ENCODE measurements around the gene TRAPPC3L. TPM values are rescaled to one million over a fixed set of nuclear protein-coding genes. Genes with fewer than 3 reads are reported as not detected.

TRAPPC3L gene
- polyA plus RNA-seq, 1 donor from 2014 or later, result not detected

DNA sequence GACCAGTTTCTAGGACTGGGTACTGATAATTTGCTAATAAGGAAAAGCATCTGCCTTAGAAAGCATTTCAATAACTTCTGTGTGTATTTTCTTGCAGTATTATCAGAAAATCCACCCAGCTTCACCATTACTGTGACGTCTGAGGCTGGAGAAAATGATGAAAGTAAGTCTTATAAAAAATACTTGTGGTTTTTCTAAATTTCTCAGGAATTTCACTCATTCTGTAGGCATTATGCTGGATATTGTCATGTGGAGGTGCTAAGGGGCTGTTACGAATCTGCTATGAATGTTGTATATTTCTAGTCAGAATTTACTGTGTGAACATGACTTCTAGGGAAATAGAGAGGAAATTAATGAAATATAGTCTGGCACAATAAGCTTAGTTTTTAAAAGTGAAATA, 34.7 kb upstream of the TRAPPC3L start:
- H2AFZ ChIP-seq (ENCODE audit: low read depth, low read length), result no peak overlapping the region
- no peaks in the 10 kb centered on the region for H3K27me3 ChIP-seq (ENCODE audit: insufficient read depth, low read depth, low read length)
- TF ChIP-seq POLR2AphosphoS5 (IDR thresholded peaks at IDR 0.05), result no peak
- TF ChIP-seq TAF1 (IDR thresholded peaks at IDR 0.05; ENCODE audit: low read depth), result no peak
- TF ChIP-seq, protein P1, sequence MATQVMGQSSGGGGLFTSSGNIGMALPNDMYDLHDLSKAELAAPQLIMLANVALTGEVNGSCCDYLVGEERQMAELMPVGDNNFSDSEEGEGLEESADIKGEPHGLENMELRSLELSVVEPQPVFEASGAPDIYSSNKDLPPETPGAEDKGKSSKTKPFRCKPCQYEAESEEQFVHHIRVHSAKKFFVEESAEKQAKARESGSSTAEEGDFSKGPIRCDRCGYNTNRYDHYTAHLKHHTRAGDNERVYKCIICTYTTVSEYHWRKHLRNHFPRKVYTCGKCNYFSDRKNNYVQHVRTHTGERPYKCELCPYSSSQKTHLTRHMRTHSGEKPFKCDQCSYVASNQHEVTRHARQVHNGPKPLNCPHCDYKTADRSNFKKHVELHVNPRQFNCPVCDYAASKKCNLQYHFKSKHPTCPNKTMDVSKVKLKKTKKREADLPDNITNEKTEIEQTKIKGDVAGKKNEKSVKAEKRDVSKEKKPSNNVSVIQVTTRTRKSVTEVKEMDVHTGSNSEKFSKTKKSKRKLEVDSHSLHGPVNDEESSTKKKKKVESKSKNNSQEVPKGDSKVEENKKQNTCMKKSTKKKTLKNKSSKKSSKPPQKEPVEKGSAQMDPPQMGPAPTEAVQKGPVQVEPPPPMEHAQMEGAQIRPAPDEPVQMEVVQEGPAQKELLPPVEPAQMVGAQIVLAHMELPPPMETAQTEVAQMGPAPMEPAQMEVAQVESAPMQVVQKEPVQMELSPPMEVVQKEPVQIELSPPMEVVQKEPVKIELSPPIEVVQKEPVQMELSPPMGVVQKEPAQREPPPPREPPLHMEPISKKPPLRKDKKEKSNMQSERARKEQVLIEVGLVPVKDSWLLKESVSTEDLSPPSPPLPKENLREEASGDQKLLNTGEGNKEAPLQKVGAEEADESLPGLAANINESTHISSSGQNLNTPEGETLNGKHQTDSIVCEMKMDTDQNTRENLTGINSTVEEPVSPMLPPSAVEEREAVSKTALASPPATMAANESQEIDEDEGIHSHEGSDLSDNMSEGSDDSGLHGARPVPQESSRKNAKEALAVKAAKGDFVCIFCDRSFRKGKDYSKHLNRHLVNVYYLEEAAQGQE (IDR thresholded peaks at IDR 0.05; ENCODE audit: borderline replicate concordance), result no peak
- no peak for TF ChIP-seq SMC3 (conservative IDR thresholded peaks at IDR 0.05; ENCODE audit: poor library complexity)
- TF ChIP-seq, protein P2, sequence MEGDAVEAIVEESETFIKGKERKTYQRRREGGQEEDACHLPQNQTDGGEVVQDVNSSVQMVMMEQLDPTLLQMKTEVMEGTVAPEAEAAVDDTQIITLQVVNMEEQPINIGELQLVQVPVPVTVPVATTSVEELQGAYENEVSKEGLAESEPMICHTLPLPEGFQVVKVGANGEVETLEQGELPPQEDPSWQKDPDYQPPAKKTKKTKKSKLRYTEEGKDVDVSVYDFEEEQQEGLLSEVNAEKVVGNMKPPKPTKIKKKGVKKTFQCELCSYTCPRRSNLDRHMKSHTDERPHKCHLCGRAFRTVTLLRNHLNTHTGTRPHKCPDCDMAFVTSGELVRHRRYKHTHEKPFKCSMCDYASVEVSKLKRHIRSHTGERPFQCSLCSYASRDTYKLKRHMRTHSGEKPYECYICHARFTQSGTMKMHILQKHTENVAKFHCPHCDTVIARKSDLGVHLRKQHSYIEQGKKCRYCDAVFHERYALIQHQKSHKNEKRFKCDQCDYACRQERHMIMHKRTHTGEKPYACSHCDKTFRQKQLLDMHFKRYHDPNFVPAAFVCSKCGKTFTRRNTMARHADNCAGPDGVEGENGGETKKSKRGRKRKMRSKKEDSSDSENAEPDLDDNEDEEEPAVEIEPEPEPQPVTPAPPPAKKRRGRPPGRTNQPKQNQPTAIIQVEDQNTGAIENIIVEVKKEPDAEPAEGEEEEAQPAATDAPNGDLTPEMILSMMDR (IDR thresholded peaks at IDR 0.05; ENCODE audit: poor library complexity, severe bottlenecking), result no peak
- no peak for TF ChIP-seq RAD21 (conservative IDR thresholded peaks at IDR 0.05)
- no peaks in the 10 kb centered on the region for H3F3A ChIP-seq (ENCODE audit: insufficient read depth, low read length, poor library complexity, severe bottlenecking)
- H3K9me3 ChIP-seq (ENCODE audit: low read length), result no peaks in the 10 kb centered on the region
- H4K20me1 ChIP-seq (ENCODE audit: insufficient read depth), result no peaks in the 10 kb centered on the region
- no peak overlapping the region for H3K4me2 ChIP-seq (ENCODE audit: low read length)
- H3K27ac ChIP-seq (ENCODE audit: low read length), result no peak overlapping the region
- peaks cover 4% of the 10 kb centered on the region for H3K79me2 ChIP-seq (replicated peaks; ENCODE audit: insufficient read depth, low read length)
- H3K9me2 ChIP-seq (ENCODE audit: insufficient read depth, low read length), result no peaks in the 10 kb centered on the region
- no peak overlapping the region for H3K9ac ChIP-seq (ENCODE audit: low read length)
- no peaks in the 10 kb centered on the region for H3K36me3 ChIP-seq (ENCODE audit: insufficient read depth, low read length)
- no peak overlapping the region for H3K4me3 ChIP-seq (ENCODE audit: low read length)

DNA sequence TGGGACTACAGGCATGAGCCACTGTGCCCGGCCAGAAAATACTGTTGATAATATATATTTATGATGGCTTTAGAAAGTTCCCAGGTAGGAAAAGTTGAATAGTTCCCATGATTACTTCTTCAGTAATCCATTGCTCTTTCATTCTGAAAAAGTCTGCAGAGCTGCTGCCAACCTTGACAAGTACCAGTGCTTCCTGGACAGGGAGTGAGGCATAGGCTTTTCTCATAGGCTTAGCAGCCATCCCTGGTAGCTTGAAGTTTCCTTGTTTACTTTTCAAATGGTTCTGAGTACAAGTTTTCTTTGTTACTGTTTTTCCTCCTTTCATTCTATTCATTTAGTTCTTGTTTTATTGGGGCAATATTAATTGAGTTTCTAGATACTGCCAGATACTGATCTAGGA, 33.7 kb upstream of the TRAPPC3L start:
- Histone ChIP-seq H3K36me3 (ENCODE audit: insufficient read depth, low read length) (no peaks in the 10 kb centered on the region), H3F3A (ENCODE audit: insufficient read depth, low read length, poor library complexity, severe bottlenecking) (no peaks in the 10 kb centered on the region), H3K9me2 (ENCODE audit: insufficient read depth, low read length) (no peaks in the 10 kb centered on the region), H3K9ac (ENCODE audit: low read length) (no peak overlapping the region), H3K79me2 (replicated peaks; ENCODE audit: insufficient read depth, low read length) (peaks cover 8% of the 10 kb centered on the region), H4K20me1 (ENCODE audit: insufficient read depth) (no peaks in the 10 kb centered on the region), H2AFZ (ENCODE audit: low read depth, low read length) (no peak overlapping the region), H3K27me3 (ENCODE audit: insufficient read depth, low read depth, low read length) (no peaks in the 10 kb centered on the region), H3K27ac (ENCODE audit: low read length) (no peak overlapping the region), H3K4me2 (ENCODE audit: low read length) (no peak overlapping the region), H3K9me3 (ENCODE audit: low read length) (no peaks in the 10 kb centered on the region), H3K4me3 (ENCODE audit: low read length) (no peak overlapping the region)
- TF ChIP-seq MXI1 (conservative IDR thresholded peaks at IDR 0.05; ENCODE audit: poor library complexity, severe bottlenecking), result no peak
- TF ChIP-seq, protein P1 (IDR thresholded peaks at IDR 0.05; ENCODE audit: borderline replicate concordance), result no peak
- TF ChIP-seq POLR2AphosphoS5 (IDR thresholded peaks at IDR 0.05), result no peak
- TF ChIP-seq RAD21 (conservative IDR thresholded peaks at IDR 0.05), result no peak
- TF ChIP-seq EP300 (conservative IDR thresholded peaks at IDR 0.05; ENCODE audit: poor library complexity, severe bottlenecking), result no peak
- TF ChIP-seq SMC3 (conservative IDR thresholded peaks at IDR 0.05; ENCODE audit: poor library complexity), result no peak
- no peak for TF ChIP-seq EZH2 (IDR thresholded peaks at IDR 0.05; ENCODE audit: borderline replicate concordance, insufficient read depth, low read length, poor library complexity, severe bottlenecking)
- TF ChIP-seq, protein P2 (IDR thresholded peaks at IDR 0.05; ENCODE audit: poor library complexity, severe bottlenecking), result no peak
- TF ChIP-seq TAF1 (IDR thresholded peaks at IDR 0.05; ENCODE audit: low read depth), result no peak

All from neural cell (in vitro differentiated cells).